ENCODE results near the gene WDR4. TPM values are rescaled to one million over a fixed set of nuclear protein-coding genes. Genes with fewer than 3 reads are reported as not detected.

The WDR4 gene
- total and polyA plus RNA-seq, 2 of the 4 experiments (the other 2 are of a cell fraction), result 11.3 to 20.8 TPM

DNA sequence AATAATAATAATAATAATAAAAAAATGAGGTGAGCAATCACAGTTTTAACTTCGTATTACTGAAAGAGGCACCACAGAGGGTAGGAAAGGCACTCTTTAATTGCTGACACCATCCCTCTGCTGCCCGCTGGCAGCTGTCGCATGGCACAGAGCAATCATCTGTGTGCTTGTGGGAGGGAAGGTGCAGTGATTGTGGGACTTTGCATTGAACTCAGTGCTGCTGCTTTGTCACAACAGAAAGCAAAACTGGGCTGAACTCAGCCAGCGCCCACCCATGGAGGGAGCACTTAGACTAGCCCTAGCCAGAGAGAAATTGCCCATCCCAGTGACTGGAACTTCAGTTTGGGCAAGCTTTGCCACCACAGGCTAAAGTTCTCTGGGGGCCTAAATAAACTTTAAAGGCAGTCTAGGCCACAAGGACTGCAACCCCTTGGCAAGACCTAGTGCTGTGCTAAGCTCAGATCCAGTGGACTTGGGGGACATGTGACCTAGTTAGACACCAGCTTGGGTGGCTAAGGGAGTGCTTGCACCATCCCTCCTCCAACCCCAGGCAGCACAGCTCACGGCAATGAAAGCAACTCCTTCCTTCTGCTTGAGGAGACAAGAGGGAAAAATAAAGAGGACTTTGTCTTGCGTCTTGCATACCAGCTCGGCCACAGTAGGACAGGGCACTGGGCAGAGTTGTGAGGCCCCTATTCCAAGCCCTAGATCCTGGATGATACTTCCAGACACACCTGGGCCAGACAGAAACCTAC, 59.3 kb downstream of the WDR4 start:
- Histone ChIP-seq H2AK5ac (ENCODE audit: low read depth, low read length) (no peak overlapping the region), H2BK120ac (ENCODE audit: low read depth, low read length) (no peak overlapping the region), H3K4me2 (ENCODE audit: low read depth, low read length) (no peak overlapping the region), H3K36me3 (ENCODE audit: control insufficient read depth, insufficient read depth, low read length) (no peaks in the 10 kb centered on the region), H3K27ac (ENCODE audit: insufficient read depth, low read length) (no peak overlapping the region), H4K8ac (ENCODE audit: low read depth in 2 of 2, low read length in 2 of 2) (no peak overlapping the region), H3K9me1 (ENCODE audit: insufficient read depth, low read length) (no peaks in the 10 kb centered on the region), H4K91ac (ENCODE audit: insufficient read depth, low read depth, low read length) (no peak overlapping the region), H4K5ac (ENCODE audit: low read depth, low read length) (no peak overlapping the region), H3K14ac (replicated peaks; ENCODE audit: low read depth, low read length) (no peak overlapping the region), H2BK5ac (ENCODE audit: low read depth, low read length, poor library complexity, severe bottlenecking) (no peak overlapping the region), H3K18ac (ENCODE audit: low read depth, low read length) (no peak overlapping the region), H2AFZ (replicated peaks; ENCODE audit: low read length, poor library complexity) (no peak overlapping the region), H3K56ac (ENCODE audit: extremely low read depth, insufficient read depth, low read length) (no peak overlapping the region), H3K4ac (ENCODE audit: low read depth, low read length) (no peak overlapping the region), H3K23ac (ENCODE audit: low read depth, low read length) (no peak overlapping the region), H3K9ac (ENCODE audit: low read depth, low read length) (no peak overlapping the region), H2AK9ac (replicated peaks; ENCODE audit: low read depth, low read length, poor library complexity) (no peak overlapping the region), H3K27me3 (ENCODE audit: control insufficient read depth, insufficient read depth, low read length) (no peaks in the 10 kb centered on the region; the same call in none of the 2 replicates), H3K4me1 (ENCODE audit: control insufficient read depth, insufficient read depth, low read length) (no peaks in the 10 kb centered on the region), H3K79me1 (ENCODE audit: low read depth in 1 of 2, low read length in 2 of 2) (no peaks in the 10 kb centered on the region), H4K20me1 (ENCODE audit: insufficient read depth, low read length) (no peaks in the 10 kb centered on the region), H2BK20ac (ENCODE audit: low read depth, low read length) (no peak overlapping the region), H3K9me3 (ENCODE audit: control insufficient read depth, insufficient read depth, low read length) (0 out of 2 replicates have a peak, but pooled peaks cover under 1% of the 10 kb centered on the region), H2BK15ac (ENCODE audit: low read depth, low read length) (no peak overlapping the region), H3K4me3 (ENCODE audit: insufficient read depth, low read depth, low read length) (no peak overlapping the region)
- no TSS peak for BruUV-seq (replicated peaks)
- POLR2A ChIA-PET (ENCODE audit: unreplicated experiment), result no interaction called here
- intact Hi-C loops (cut with micrococcal nuclease), result loop anchor here (2.0 to 10.0 kb wide), 3 partner anchors 165 to 675 kb away; partner anchors contain the start of gene PDE9A
- in situ Hi-C loops (cut with MboI; ENCODE audit: low sequenced_read_pairs), result no loop called here
- ATAC-seq (ENCODE audit: low read depth) (no peak), DNase-seq (no peak)
- 83% methylated on average over 2 of the region's 7 CpGs; no CpG with 5 or more reads in 1 of the 2 experiments for WGBS, 2 experiments (ENCODE audit: extremely low coverage in 2 of 2, insufficient read length in 1 of 2)
- dilution Hi-C loops (cut with HindIII; ENCODE audit: low sequenced_read_pairs, unreplicated experiment), result no loop called here
- CTCF ChIA-PET, result interaction anchor here (2.9 kb wide), 1 partner anchor 227 kb away, joined by 17 read pairs; no protein-coding TSS in a partner anchor
- TF ChIP-seq ELK1 (IDR thresholded peaks at IDR 0.05; ENCODE audit: borderline replicate concordance, low read depth, low read length) (no peak), SMC3 (IDR thresholded peaks at IDR 0.05; ENCODE audit: low read depth, low read length) (no peak), RCOR1 (IDR thresholded peaks at IDR 0.05; ENCODE audit: insufficient replicate concordance, low read length) (no peak), POLR2A (IDR thresholded peaks at IDR 0.05; ENCODE audit: low read depth, low read length) (no peak), RAD21 (IDR thresholded peaks at IDR 0.05; ENCODE audit: low read length) (no peak), MAZ (IDR thresholded peaks at IDR 0.05; ENCODE audit: borderline replicate concordance, low read depth, low read length) (no peak), NFE2L2 (IDR thresholded peaks at IDR 0.05; ENCODE audit: low read depth, low read length) (no peak), RFX5 (IDR thresholded peaks at IDR 0.05; ENCODE audit: low read depth, low read length) (no peak), CTCF (conservative IDR thresholded peaks at IDR 0.05; ENCODE audit: low read depth, low read length) (no peak), MAFK (IDR thresholded peaks at IDR 0.05; ENCODE audit: low read depth, low read length) (no peak), MXI1 (IDR thresholded peaks at IDR 0.05; ENCODE audit: borderline replicate concordance, low read depth, low read length) (no peak), FOS (IDR thresholded peaks at IDR 0.05; ENCODE audit: low read depth, low read length) (no peak), BHLHE40 (IDR thresholded peaks at IDR 0.05; ENCODE audit: low read depth, low read length) (no peak), CEBPB (IDR thresholded peaks at IDR 0.05; ENCODE audit: low read depth, low read length) (no peak)
- TF ChIP-seq, protein P1, sequence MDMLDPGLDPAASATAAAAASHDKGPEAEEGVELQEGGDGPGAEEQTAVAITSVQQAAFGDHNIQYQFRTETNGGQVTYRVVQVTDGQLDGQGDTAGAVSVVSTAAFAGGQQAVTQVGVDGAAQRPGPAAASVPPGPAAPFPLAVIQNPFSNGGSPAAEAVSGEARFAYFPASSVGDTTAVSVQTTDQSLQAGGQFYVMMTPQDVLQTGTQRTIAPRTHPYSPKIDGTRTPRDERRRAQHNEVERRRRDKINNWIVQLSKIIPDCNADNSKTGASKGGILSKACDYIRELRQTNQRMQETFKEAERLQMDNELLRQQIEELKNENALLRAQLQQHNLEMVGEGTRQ (IDR thresholded peaks at IDR 0.05; ENCODE audit: low read depth, low read length), result no peak
